Pancreas (tissue), 10 donors: ENCODE measurements around the gene UNC13B. TPM values are rescaled to one million over a fixed set of nuclear protein-coding genes. Genes with fewer than 3 reads are reported as not detected.

Source experiments
- ATAC-seq, 4 donors: fragments of 200-7000 bp; cut with Tn5 transposase; one replicate each; pipeline versions ENCODE4 v1.8.0 to v1.9.1; 2020; ENCODE audit warnings: mild to moderate bottlenecking in 4 of 4, moderate library complexity in 4 of 4
- DNase-seq, 6 donors: peaks; one replicate each; pipeline ENCODE4 v3.0.0-alpha.2; 2020
- FAIRE-seq: peaks from 2 replicates; lab custom pipeline; 2012; peaks lifted over from hg19 to GRCh38; lab: Jason Lieb, UNC
- H3K27ac ChIP-seq, 4 donors: fragments of 200-600 bp; sonication (generic); 1 replicate in 3 of 4; 2 replicates in 1 of 4; pipeline versions ENCODE4 v1.5.0 to v1.8.0; 2020
- H3K27me3 ChIP-seq, 4 donors: fragments of 200-600 bp; one replicate each; pipeline ENCODE4 v1.8.0; 2021
- H3K36me3 ChIP-seq, 3 donors: fragments of 200-600 bp; sonication (generic) in 1 of 3; one replicate each; pipeline versions ENCODE4 v1.5.0 to v1.8.0; 2020 to 2021
- H3K4me1 ChIP-seq, 3 donors: fragments of 200-600 bp; one replicate each; pipeline ENCODE4 v1.8.0; 2021
- H3K4me3 ChIP-seq, 4 donors: fragments of 200-600 bp; sonication (generic) in 2 of 4; one replicate each; pipeline versions ENCODE4 v1.5.0 to v1.8.0; 2020 to 2021
- H3K9me3 ChIP-seq, 4 donors: fragments of 200-600 bp; one replicate each; pipeline ENCODE4 v1.8.0; 2021
- WGBS, 2 donors: extraction: QIAGEN DNeasy Blood & Tissue Kit; methylation state at CpG; one replicate each; pipeline ENCODE4 v1.1.7; 2013; 5-methylcytosine and 5-hydroxymethylcytosine counted together
- intact Hi-C, 3 donors: fragments of 100-400 bp; cut with DNase I; formaldehyde crosslinking; loops; one replicate each; pipeline versions ENCODE4 v1.11.1 to v1.14.2; 2022
- polyA plus RNA-seq, 2 donors: library from polyadenylated mRNA; stranded (reverse); fragments of 200-250 nt; gene quantifications; one replicate each; pipeline ENCODE4 v1.2.3, GENCODE V29; 2013
- total RNA-seq, 6 donors: library from RNA; stranded (reverse); fragmentation: NEBNext Ultra II Directional in 4 of 6; extraction: Animal tissue kit (Norgen Biotek cat#: 25700) in 4 of 6; gene quantifications; one replicate each; pipeline versions ENCODE4 v1.2.1 to v1.2.4, GENCODE V29; 2021 to 2023
- TF ChIP-seq, protein P1 (sequence below), 4 donors: fragments of 200-600 bp; sonication (generic) in 3 of 4; IDR thresholded peaks; one replicate each; pipeline versions ENCODE4 v1.5.0 to v1.8.0; 2021; ENCODE audit warnings: antibody characterized with exemption in 4 of 4
- donor health status: healthy with polysubstance abuse.
- donor health status: DM: no; HTN: no; CAD: no; lungs with moderate emphysema.
- donor health status: DM: no; HTN: no; CAD: no.
- donor health status: control.
- donor health status: control.
- donor health status: Bipolar disorder and iron deficiency.
- donor health status: DM: yes; HTN: yes; CAD: no.
- donor health status: DM: no; HTN: no; CAD: no.
- donor health status: DM: no; HTN: no; CAD: no.
- donor health status: DM: yes; HTN: yes; CAD: no.

The UNC13B gene
- total and polyA plus RNA-seq, 8 donors, result 13.3 to 33.8 (median 26.1) TPM

DNA sequence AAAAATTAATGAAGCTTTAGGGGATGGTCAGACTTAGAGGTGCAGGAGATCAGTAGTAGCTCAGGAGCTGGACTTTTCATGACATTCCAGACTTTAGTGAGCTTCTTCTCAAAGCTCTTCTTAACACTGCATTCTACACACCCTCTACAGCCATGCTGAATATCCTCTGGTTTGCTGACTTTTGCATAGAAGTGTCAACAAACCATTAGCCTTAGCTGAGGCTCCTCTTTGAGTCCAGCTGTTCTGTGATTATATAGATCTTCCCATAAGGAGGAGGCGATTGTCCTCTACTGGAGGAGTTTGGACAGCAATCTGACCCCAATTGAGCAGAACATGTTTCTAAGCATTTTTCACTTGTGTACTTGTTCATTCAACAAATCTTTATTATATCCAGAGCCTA, 253.1 kb downstream of the UNC13B start:
- Histone ChIP-seq H3K9me3 (no peaks in the 10 kb centered on the region), H3K27ac (no peak overlapping the region), H3K36me3 (no peaks in the 10 kb centered on the region), H3K27me3 (no peaks in the 10 kb centered on the region), H3K4me3 (no peak overlapping the region), H3K4me1 (no peaks in the 10 kb centered on the region)
- WGBS, 2 donors, result 86 to 89% methylated on average over 1 of the region's 1 CpG
- no peak for ATAC-seq
- no peak for FAIRE-seq
- intact Hi-C loops, result no loop called here
- no peak for DNase-seq
- TF ChIP-seq, protein P1, sequence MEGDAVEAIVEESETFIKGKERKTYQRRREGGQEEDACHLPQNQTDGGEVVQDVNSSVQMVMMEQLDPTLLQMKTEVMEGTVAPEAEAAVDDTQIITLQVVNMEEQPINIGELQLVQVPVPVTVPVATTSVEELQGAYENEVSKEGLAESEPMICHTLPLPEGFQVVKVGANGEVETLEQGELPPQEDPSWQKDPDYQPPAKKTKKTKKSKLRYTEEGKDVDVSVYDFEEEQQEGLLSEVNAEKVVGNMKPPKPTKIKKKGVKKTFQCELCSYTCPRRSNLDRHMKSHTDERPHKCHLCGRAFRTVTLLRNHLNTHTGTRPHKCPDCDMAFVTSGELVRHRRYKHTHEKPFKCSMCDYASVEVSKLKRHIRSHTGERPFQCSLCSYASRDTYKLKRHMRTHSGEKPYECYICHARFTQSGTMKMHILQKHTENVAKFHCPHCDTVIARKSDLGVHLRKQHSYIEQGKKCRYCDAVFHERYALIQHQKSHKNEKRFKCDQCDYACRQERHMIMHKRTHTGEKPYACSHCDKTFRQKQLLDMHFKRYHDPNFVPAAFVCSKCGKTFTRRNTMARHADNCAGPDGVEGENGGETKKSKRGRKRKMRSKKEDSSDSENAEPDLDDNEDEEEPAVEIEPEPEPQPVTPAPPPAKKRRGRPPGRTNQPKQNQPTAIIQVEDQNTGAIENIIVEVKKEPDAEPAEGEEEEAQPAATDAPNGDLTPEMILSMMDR (IDR thresholded peaks at IDR 0.05), result no peak

DNA sequence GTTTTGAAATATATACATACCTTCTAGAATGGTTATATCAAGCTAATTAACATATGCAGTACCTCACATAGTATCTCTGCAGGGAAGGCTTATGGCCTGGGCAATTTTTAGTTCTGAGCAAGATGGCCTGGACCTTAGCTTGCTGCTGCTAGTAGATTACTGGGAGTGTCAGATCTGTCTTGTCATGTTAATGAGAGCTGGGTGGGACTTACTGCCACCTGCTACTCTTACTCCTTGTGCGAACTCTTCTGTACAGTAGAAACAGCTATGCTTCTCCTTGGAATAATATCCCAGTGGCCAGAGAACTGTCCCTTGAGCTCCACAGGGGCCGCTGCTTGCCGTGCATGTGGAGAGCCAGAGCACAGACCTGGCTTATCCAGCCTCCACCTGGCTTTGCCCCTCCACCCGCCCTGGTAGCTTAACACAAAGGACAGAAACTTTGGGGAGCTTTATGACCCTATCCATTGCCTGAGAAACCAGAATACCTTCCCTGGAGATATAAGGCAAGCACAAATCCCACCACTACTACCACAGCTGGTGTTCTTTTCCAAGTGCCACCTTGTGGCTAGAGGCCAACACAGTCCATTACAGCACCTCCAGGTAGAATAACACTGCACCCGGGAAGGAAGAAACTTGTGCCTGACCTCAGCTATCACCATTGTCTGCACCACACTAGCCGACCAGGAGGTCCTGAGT, 253.7 kb downstream of the UNC13B start:
- ATAC-seq (no peak), DNase-seq (no peak), FAIRE-seq (no peak)
- TF ChIP-seq, protein P1 (IDR thresholded peaks at IDR 0.05), result no peak
- WGBS, 2 donors, result 73 to 74% methylated on average over 6 of the region's 6 CpGs
- Histone ChIP-seq H3K4me1 (no peaks in the 10 kb centered on the region), H3K27ac (no peak overlapping the region), H3K27me3 (no peaks in the 10 kb centered on the region), H3K4me3 (no peak overlapping the region), H3K36me3 (no peaks in the 10 kb centered on the region), H3K9me3 (no peaks in the 10 kb centered on the region)
- intact Hi-C loops, result no loop called here

DNA sequence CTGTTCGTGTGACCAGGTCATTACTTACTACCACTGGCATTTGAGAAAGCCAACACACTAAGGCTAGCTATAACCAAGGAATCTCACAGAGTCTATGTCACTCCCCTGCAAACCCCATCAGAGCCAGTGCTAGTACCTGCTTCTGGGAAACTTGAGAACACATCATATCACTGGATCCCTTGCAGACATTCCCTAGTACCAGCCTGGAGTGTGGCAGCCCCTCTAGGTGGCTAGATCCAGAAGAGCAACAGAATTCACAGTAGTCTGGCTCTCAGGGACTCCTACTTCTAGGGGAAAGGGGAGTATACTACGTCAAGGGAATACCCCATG, 254.3 kb downstream of the UNC13B start:
- FAIRE-seq, result no peak
- 72 to 81% methylated on average over 2 of the region's 2 CpGs for WGBS, 2 donors

DNA sequence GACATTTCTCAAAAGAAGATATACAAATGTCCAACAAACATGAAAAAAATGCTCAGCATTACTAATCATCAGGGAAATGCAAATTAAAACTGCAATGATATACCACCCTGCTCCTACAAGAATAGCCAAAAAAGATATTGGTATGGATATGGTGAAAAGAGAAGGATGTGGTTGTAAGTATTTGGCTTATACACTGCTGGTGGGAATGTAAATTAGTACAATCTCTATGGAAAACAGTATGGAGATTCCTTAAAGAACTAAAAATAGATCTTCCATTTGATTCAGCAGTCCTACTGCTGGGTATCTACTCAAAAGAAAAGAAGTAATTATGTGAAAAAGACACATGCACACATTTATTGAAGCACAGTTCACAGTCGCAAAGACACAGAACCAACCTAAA, 260.5 kb downstream of the UNC13B start:
- FAIRE-seq (no peak), ATAC-seq (no peak), DNase-seq (no peak)
- no peak overlapping the region for H3K4me3 ChIP-seq
- intact Hi-C loops, result no loop called here
- WGBS, 2 donors, result 97 to 98% methylated on average over 1 of the region's 1 CpG
- peaks cover 0 to 2% (median 0%) of the 10 kb centered on the region in 3 donors for H3K4me1 ChIP-seq
- TF ChIP-seq, protein P1 (IDR thresholded peaks at IDR 0.05), result no peak
- no peaks in the 10 kb centered on the region for H3K36me3 ChIP-seq
- no peaks in the 10 kb centered on the region for H3K9me3 ChIP-seq
- H3K27ac ChIP-seq, result peak overlapping the region in 1 of 4 donors; percentile 62
- H3K27me3 ChIP-seq, result no peaks in the 10 kb centered on the region

More for the DNA sequence above, 254.3 kb downstream of the UNC13B start:
- Histone ChIP-seq H3K27ac (no peak overlapping the region), H3K27me3 (no peaks in the 10 kb centered on the region), H3K36me3 (no peaks in the 10 kb centered on the region), H3K4me3 (no peak overlapping the region), H3K9me3 (no peaks in the 10 kb centered on the region), H3K4me1 (no peaks in the 10 kb centered on the region)
- intact Hi-C loops, result no loop called here
- ATAC-seq, result no peak
- DNase-seq, result no peak
- TF ChIP-seq, protein P1 (IDR thresholded peaks at IDR 0.05), result no peak

DNA sequence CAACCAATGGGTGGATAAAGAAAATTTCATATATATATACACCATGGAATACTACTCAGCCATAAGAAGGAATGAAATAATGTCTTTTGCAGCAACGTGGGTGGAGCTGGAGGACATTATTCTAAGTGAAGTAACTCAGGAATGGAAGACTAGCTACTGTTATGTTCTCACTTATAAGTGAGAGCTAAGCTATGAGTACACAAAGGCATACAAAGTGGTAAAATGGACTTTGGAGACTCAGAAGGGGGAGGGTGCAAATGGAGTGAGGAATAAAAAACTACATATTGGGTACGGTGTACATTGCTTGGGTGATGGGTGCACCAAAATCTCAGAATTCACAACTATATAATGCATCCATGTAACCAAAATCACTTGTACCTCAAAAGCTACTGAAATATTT, 260.9 kb downstream of the UNC13B start:
- 72 to 73% methylated on average over 2 of the region's 2 CpGs for WGBS, 2 donors
- intact Hi-C loops, result no loop called here
- no peaks in the 10 kb centered on the region for H3K9me3 ChIP-seq
- H3K4me3 ChIP-seq, result no peak overlapping the region
- DNase-seq (no peak), FAIRE-seq (no peak), ATAC-seq (no peak)
- H3K27ac ChIP-seq, result peak overlapping the region in 2 of 4 donors; percentile 62 to 63
- H3K4me1 ChIP-seq, result peaks cover 0 to 2% (median 0%) of the 10 kb centered on the region in 3 donors
- TF ChIP-seq, protein P1 (IDR thresholded peaks at IDR 0.05), result no peak
- H3K27me3 ChIP-seq, result no peaks in the 10 kb centered on the region
- H3K36me3 ChIP-seq, result no peaks in the 10 kb centered on the region
